Fibroblast of the conjunctiva (primary cell): ENCODE data around the gene LMO1.

Source experiments
- DNase-seq: peaks from one replicate; pipeline ENCODE4 v3.0.0-alpha.2; 2010; ENCODE audit warnings: low read depth

The LMO1 gene

GRCh38 chr11:8204025-8204424, 59.7 kb downstream of the LMO1 start:
- no peak for DNase-seq

- DNase-seq, result no peak
These were observed 60.3 kb downstream of the LMO1 start for GRCh38 chr11:8203414-8203715.

DNA sequence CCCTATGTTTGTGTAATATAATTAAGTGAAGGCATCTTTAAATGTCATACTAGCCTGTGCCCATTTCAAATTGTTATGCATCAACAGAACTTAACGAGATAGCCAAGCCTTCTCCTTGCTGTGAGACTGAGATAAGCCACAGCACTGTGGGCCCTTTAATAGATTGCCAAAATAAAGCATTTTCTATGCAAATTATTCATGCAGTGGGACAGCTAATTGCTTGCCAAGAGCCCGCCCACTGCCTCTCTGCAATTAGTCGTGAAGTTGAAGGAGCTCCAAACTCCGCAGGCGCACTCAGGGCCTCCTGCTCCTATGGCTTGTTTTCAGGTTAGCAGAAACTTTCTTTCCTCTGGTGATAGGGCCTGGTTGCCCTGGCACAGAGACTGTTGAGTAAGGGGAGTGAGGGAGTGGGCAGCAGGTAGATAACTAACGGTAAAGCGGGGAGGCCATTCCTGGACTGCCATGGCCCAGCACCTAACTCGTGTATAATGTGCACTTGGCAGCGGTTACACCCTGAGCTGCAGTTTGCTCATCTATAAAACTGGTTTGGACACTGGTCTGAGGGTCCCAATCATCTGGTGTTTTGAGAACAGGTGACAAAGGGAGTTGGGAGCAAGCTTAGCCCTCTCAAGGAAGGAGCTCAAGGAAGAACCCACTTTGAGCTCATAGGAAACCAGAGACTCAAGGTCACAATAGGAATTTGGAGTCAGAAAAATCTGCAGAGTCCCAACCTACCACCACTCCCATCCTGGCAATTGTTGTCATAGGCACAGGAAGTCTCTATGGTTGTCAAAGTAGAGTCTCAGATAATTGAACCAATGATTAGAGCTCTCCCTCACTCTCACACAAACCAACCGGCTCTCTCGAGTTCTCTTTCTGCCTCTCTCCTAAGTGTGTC, 60.9 kb downstream of the LMO1 start:
- no peak for DNase-seq

DNA sequence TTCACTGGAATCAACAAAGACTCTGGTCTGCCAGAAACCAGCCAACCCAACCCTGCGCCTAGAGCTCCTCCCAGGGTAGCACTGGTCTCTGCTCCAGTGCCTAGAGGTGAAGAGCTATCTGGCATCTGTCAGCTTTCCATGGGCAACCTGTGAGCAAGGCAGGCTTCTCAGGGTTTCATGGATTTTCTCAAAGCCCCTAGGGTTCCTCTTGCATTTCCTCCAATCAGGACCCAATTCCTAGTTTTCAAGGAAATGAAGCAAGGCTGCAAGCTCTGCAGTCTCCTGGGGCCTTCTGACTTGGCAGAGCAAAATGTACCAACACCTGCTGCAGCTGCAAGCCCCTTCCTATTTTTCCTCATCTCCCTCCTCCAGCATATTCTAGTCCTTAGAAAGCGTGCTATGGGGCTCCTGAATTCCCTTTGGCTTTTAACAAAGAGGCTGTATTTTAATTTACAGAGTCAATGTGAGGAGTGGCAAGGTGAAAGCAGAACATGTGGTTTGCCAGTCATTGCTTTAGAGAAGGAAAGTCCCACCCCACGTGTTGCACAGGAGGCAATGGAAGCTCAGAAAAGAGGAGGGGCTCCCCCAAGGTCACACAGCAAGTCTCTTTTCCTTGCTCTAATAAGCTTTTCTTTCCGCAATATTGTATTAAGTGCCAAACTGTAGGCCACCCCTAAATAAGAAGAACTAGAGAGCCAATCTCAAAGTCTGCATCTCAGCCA, 61.9 kb downstream of the LMO1 start:
- DNase-seq, result no peak

DNA sequence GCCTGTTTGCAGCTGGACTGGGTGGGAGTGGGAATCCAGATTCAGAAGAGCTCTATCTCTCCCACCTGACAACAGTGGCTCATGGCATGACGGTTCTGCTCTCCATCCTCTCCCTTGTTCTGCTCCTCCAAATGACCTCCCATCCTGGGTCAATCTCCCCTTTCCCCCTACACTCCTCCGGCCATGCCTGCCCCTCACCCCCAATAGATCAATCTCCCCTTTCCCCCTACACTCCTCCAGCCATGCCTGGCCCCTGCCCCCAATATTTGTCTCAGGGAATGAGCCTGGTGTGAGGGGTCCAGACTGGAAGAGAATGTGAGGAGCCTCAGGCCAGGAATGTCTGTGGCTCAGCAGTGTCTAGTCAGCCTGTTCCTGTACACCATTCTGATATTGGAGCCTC, 64.0 kb downstream of the LMO1 start:
- no peak for DNase-seq

GRCh38 chr11:8196749-8197148, 66.9 kb downstream of the LMO1 start:
- DNase-seq, result no peak

DNA sequence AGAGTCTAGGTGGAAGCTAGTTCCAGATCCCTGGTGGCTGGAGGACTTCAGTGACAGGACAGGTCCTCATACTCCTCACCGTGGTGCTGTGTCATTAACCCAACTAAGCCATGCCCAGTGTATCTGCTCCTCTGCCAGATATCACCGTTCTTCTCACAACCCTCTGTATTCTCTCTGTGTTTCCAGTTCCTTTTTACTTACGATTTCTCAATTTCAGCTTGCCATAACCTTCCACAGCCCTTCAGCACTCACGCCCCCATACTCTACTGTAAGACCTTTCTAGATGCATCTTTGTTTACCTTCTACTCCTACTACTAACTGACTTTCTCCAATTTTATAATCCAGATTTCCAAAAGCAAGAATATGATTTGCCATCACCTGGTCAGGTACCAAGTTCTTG, 68.7 kb downstream of the LMO1 start:
- DNase-seq, result no peak

- DNase-seq, result no peak
These were observed 70.8 kb downstream of the LMO1 start for GRCh38 chr11:8192896-8193209.

GRCh38 chr11:8192016-8192895, 71.4 kb downstream of the LMO1 start:
- DNase-seq, result peak; percentile 43

GRCh38 chr11:8190431-8190830, 73.2 kb downstream of the LMO1 start:
- DNase-seq, result no peak

DNA sequence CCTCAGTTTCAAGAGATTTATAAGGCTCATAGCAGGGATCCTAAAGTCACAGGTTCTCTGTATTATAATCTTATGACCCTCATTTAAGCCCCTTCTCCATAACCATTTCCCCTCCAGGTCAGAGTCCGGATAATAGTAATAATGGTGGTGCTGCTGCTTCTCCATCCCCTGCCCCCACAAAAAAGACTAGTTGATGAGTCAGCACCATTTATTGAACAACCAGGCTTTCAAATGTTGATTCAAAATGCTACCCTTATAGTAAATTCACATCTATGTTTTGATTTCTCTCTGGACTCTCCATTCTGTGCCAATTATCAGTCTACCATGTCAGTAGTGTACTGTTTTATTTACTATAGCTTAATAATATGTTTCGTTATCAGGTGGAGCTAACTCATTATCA, 77.2 kb downstream of the LMO1 start:
- DNase-seq, result no peak

GRCh38 chr11:8183111-8183510, 80.6 kb downstream of the LMO1 start:
- DNase-seq, result no peak

DNA sequence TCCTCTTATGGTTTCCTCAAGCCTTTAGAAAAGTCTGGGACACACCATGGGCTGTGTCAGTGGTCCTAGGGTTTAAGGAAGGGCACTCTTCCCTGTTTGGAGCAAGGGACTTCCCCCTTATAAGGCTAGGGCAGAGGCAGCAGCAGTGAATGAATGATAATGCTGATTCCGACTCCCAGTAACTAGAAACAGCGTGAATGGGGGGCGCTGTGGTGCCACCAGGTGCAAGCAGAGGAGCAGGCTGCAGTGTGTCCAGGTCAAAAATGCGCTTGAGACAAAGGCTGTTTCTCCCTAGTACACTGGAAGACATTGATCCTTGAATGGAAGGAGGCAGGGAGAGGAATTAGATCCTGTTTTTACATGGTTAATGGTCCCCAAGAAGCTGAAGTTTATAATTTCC, 83.2 kb downstream of the LMO1 start:
- DNase-seq, result no peak

GRCh38 chr11:8178297-8178696, 85.4 kb downstream of the LMO1 start:
- no peak for DNase-seq

DNA sequence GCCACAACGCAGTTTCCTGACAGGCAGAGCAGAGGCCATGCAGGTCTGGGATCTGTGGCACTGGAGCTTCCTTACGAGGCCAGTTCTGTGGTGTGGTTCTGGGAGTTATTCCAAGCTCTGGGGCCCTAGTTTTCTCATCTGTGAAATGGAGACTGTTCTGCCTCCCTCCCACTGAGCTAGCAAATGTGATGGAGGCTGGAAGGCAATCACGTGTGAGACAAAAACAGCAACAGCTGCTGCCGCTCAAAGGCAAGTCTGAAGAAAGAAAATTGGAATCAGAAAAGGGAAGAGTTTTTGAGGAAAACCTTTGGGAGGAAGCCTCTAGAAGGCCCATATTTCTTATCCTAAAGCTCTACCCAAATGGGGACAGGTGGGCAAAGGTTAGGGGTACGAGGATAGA, 86.5 kb downstream of the LMO1 start:
- no peak for DNase-seq
